Karpas-422 (cell line): ENCODE data around the gene KCNIP4. TPM values are rescaled to one million over a fixed set of nuclear protein-coding genes. Genes with fewer than 3 reads are reported as not detected.

Experiments
- DNase-seq: peaks from one replicate; pipeline ENCODE4 v3.0.0-alpha.2; 2015
- H2AFZ ChIP-seq: fragments of 200-600 bp; sonication (generic); 2 replicates; pipeline ENCODE4 v1.6.1; 2014; ENCODE audit warnings: antibody characterized with exemption, low read length, mixed read lengths
- H3K27ac ChIP-seq: fragments of 200-600 bp; sonication (generic); 2 replicates; pipeline ENCODE4 v1.5.1; 2014; ENCODE audit warnings: mild to moderate bottlenecking, low read length, moderate library complexity
- H3K27me3 ChIP-seq: fragments of 200-600 bp; sonication (generic); 2 replicates; pipeline ENCODE4 v1.6.1; 2014; ENCODE audit warnings: low read length, mixed read lengths
- H3K36me3 ChIP-seq: fragments of 200-600 bp; sonication (generic); 2 replicates; pipeline ENCODE4 v1.6.1; 2014; ENCODE audit warnings: low read length, mixed read lengths; ENCODE audit not compliant: insufficient read depth
- H3K4me1 ChIP-seq: fragments of 200-600 bp; sonication (generic); 2 replicates; pipeline ENCODE4 v1.6.1; 2014; ENCODE audit warnings: mild to moderate bottlenecking, low read length, mixed read lengths
- H3K4me2 ChIP-seq: fragments of 200-600 bp; sonication (generic); 2 replicates; pipeline ENCODE4 v1.6.1; 2014; ENCODE audit warnings: low read length, low read depth, mild to moderate bottlenecking; ENCODE audit not compliant: poor library complexity, severe bottlenecking
- H3K4me3 ChIP-seq: fragments of 200-600 bp; sonication (generic); 2 replicates; pipeline ENCODE4 v1.5.1; 2014; ENCODE audit warnings: mild to moderate bottlenecking, antibody characterized with exemption, low read length, mixed read lengths
- H3K79me2 ChIP-seq: fragments of 200-600 bp; sonication (generic); 2 replicates; pipeline ENCODE4 v1.6.1; 2014; ENCODE audit warnings: mild to moderate bottlenecking, low read length, mixed read lengths
- H3K9ac ChIP-seq: fragments of 200-600 bp; sonication (generic); 2 replicates; pipeline ENCODE4 v1.6.0; 2014; ENCODE audit warnings: low read length
- H3K9me2 ChIP-seq: fragments of 200-600 bp; sonication (generic), shearing (Covaris generic); replicated peaks from 2 replicates; pipeline ENCODE4 v1.6.0; 2014; ENCODE audit warnings: mild to moderate bottlenecking, low read length, moderate library complexity; ENCODE audit not compliant: insufficient read depth
- H3K9me3 ChIP-seq: fragments of 300-700, 200-600 bp; sonication (generic); 2 replicates; pipeline ENCODE4 v1.6.1; 2014; ENCODE audit warnings: low read length, mixed read lengths
- H4K20me1 ChIP-seq: fragments of 200-600 bp; sonication (generic); 2 replicates; pipeline ENCODE4 v1.6.1; 2014; ENCODE audit warnings: mild to moderate bottlenecking, antibody characterized with exemption, low read length, low read depth; ENCODE audit not compliant: insufficient read depth
- total RNA-seq: library from RNA; depleted of rRNA; stranded (reverse); fragments of >200 nt; shearing (Covaris generic); gene quantifications from 2 replicates; pipeline ENCODE4 v1.2.3, GENCODE V29; 2014; ENCODE audit warnings: low replicate concordance

Gene KCNIP4
- total RNA-seq, 1 experiment from 2014 or later = not detected

GRCh38 chr4:21795091-21795490 is 153.5 kb downstream of the KCNIP4 start:
- Histone ChIP-seq H3K36me3 (no peaks in the 10 kb centered on the region), H3K4me1 (no peaks in the 10 kb centered on the region), H3K27me3 (no peaks in the 10 kb centered on the region), H3K4me2 (no peak overlapping the region), H3K27ac (no peak overlapping the region), H3K4me3 (no peak overlapping the region), H2AFZ (no peak overlapping the region), H3K79me2 (no peaks in the 10 kb centered on the region), H3K9me2 (peaks cover 4% of the 10 kb centered on the region; the same call in 1 of the 2 replicates), H4K20me1 (no peaks in the 10 kb centered on the region), H3K9ac (no peak overlapping the region), H3K9me3 (no peaks in the 10 kb centered on the region)
- no peak for DNase-seq

- Histone ChIP-seq H3K36me3 (no peaks in the 10 kb centered on the region), H3K79me2 (no peaks in the 10 kb centered on the region), H3K27ac (no peak overlapping the region), H3K4me2 (no peak overlapping the region), H3K4me1 (no peaks in the 10 kb centered on the region), H3K27me3 (no peaks in the 10 kb centered on the region), H3K9ac (no peak overlapping the region), H4K20me1 (no peaks in the 10 kb centered on the region), H3K9me2 (peaks cover 4% of the 10 kb centered on the region; the same call in 1 of the 2 replicates), H3K9me3 (no peaks in the 10 kb centered on the region), H2AFZ (no peak overlapping the region), H3K4me3 (no peak overlapping the region)
- DNase-seq = no peak
These were observed 155.8 kb downstream of the KCNIP4 start for GRCh38 chr4:21792736-21793135.

- Histone ChIP-seq H3K9ac (no peak overlapping the region), H3K36me3 (no peaks in the 10 kb centered on the region)
These were observed 158.0 kb downstream of the KCNIP4 start for GRCh38 chr4:21790438-21791029.

GRCh38 chr4:21780148-21780547 is 168.4 kb downstream of the KCNIP4 start:
- Histone ChIP-seq H3K9ac (no peak overlapping the region), H3K9me2 (no peaks in the 10 kb centered on the region), H3K9me3 (no peaks in the 10 kb centered on the region), H3K36me3 (no peaks in the 10 kb centered on the region), H3K79me2 (no peaks in the 10 kb centered on the region), H3K4me3 (no peak overlapping the region), H3K4me2 (no peak overlapping the region), H2AFZ (no peak overlapping the region), H4K20me1 (no peaks in the 10 kb centered on the region), H3K27me3 (no peaks in the 10 kb centered on the region), H3K4me1 (no peaks in the 10 kb centered on the region), H3K27ac (no peak overlapping the region)
- no peak for DNase-seq

More at GRCh38 chr4:21790438-21791029, 158.0 kb downstream of the KCNIP4 start:
- Histone ChIP-seq H3K9me3 (no peaks in the 10 kb centered on the region), H3K4me2 (no peak overlapping the region), H3K79me2 (no peaks in the 10 kb centered on the region), H3K4me3 (no peak overlapping the region), H4K20me1 (no peaks in the 10 kb centered on the region), H3K27me3 (no peaks in the 10 kb centered on the region), H3K27ac (no peak overlapping the region), H3K4me1 (no peaks in the 10 kb centered on the region), H2AFZ (no peak overlapping the region), H3K9me2 (no peaks in the 10 kb centered on the region)
- DNase-seq = peak; percentile 80

GRCh38 chr4:21778702-21779101 is 169.9 kb downstream of the KCNIP4 start:
- DNase-seq = no peak
- Histone ChIP-seq H4K20me1 (no peaks in the 10 kb centered on the region), H2AFZ (no peak overlapping the region), H3K9me3 (no peaks in the 10 kb centered on the region), H3K79me2 (no peaks in the 10 kb centered on the region), H3K4me1 (no peaks in the 10 kb centered on the region), H3K36me3 (no peaks in the 10 kb centered on the region), H3K9ac (no peak overlapping the region), H3K27ac (no peak overlapping the region), H3K4me3 (no peak overlapping the region), H3K9me2 (no peaks in the 10 kb centered on the region), H3K4me2 (no peak overlapping the region), H3K27me3 (no peaks in the 10 kb centered on the region)

- Histone ChIP-seq H3K9me2 (no peaks in the 10 kb centered on the region), H3K27me3 (no peaks in the 10 kb centered on the region), H3K4me3 (no peak overlapping the region), H3K9me3 (no peaks in the 10 kb centered on the region), H3K4me2 (no peak overlapping the region), H3K36me3 (no peaks in the 10 kb centered on the region), H3K79me2 (no peaks in the 10 kb centered on the region), H3K4me1 (no peaks in the 10 kb centered on the region), H3K27ac (no peak overlapping the region), H3K9ac (no peak overlapping the region), H2AFZ (no peak overlapping the region), H4K20me1 (no peaks in the 10 kb centered on the region)
- DNase-seq = no peak
These were observed 172.9 kb downstream of the KCNIP4 start for GRCh38 chr4:21775703-21776102.

GRCh38 chr4:21769404-21770147 is 179.0 kb downstream of the KCNIP4 start:
- H3K4me2 ChIP-seq = no peak overlapping the region
- H3K4me3 ChIP-seq = no peak overlapping the region
- H3K27ac ChIP-seq = no peak overlapping the region
- H3K9me3 ChIP-seq = no peaks in the 10 kb centered on the region
- no peaks in the 10 kb centered on the region for H3K36me3 ChIP-seq
- H3K27me3 ChIP-seq = no peaks in the 10 kb centered on the region
- DNase-seq = no peak
- no peaks in the 10 kb centered on the region for H3K79me2 ChIP-seq
- no peaks in the 10 kb centered on the region for H3K9me2 ChIP-seq
- H2AFZ ChIP-seq = no peak overlapping the region
- no peak overlapping the region for H3K9ac ChIP-seq
- H3K4me1 ChIP-seq = no peaks in the 10 kb centered on the region
- H4K20me1 ChIP-seq = no peaks in the 10 kb centered on the region

- H3K9me2 ChIP-seq = no peaks in the 10 kb centered on the region
- no peaks in the 10 kb centered on the region for H3K4me1 ChIP-seq
- no peaks in the 10 kb centered on the region for H3K79me2 ChIP-seq
- no peaks in the 10 kb centered on the region for H3K27me3 ChIP-seq
- H3K9me3 ChIP-seq = no peaks in the 10 kb centered on the region
- no peak overlapping the region for H3K4me2 ChIP-seq
- no peak overlapping the region for H2AFZ ChIP-seq
- H3K9ac ChIP-seq = no peak overlapping the region
- no peaks in the 10 kb centered on the region for H3K36me3 ChIP-seq
- DNase-seq = peak; percentile 73
- H3K4me3 ChIP-seq = no peak overlapping the region
- H3K27ac ChIP-seq = no peak overlapping the region
- H4K20me1 ChIP-seq = no peaks in the 10 kb centered on the region
These were observed 179.9 kb downstream of the KCNIP4 start for GRCh38 chr4:21768349-21769310.
